H9 (cell line): ENCODE measurements around the gene NFATC1. TPM values are rescaled to one million over a fixed set of nuclear protein-coding genes. Genes with fewer than 3 reads are reported as not detected.
A peak's percentile ranks its signal among the peaks of the same experiment; 100 is the strongest.

Experiments
- DNase-seq: peaks from one replicate; pipeline ENCODE4 v3.0.0-alpha.2; 2017
- H2AFZ ChIP-seq: one replicate; pipeline ENCODE4 v1.6.1; 2013; ENCODE audit warnings: mild to moderate bottlenecking, low read length, control low read depth, moderate library complexity
- H2AK5ac ChIP-seq: 2 replicates; pipeline ENCODE4 v1.6.1; 2013; ENCODE audit warnings: low read length, control low read depth, mixed read lengths; ENCODE audit not compliant: insufficient read length
- H2BK120ac ChIP-seq: one replicate; pipeline ENCODE4 v1.6.1; 2013; ENCODE audit warnings: low read depth, mild to moderate bottlenecking, low read length, control low read depth, inconsistent platforms; ENCODE audit not compliant: poor library complexity, severe bottlenecking
- H2BK12ac ChIP-seq: 2 replicates; pipeline ENCODE4 v1.6.1; 2013; ENCODE audit warnings: low read length, control low read depth, mixed read lengths, low read depth; ENCODE audit not compliant: insufficient read length
- H2BK15ac ChIP-seq: 2 replicates; pipeline ENCODE4 v1.6.1; 2013; ENCODE audit warnings: low read depth, low read length, control low read depth
- H2BK20ac ChIP-seq: one replicate; pipeline ENCODE4 v1.6.1; 2013; ENCODE audit warnings: low read depth, mild to moderate bottlenecking, low read length, control low read depth, inconsistent platforms; ENCODE audit not compliant: poor library complexity, severe bottlenecking
- H2BK5ac ChIP-seq: 2 replicates; pipeline ENCODE4 v1.6.1; 2013; ENCODE audit warnings: low read length, control low read depth, mixed read lengths; ENCODE audit not compliant: insufficient read length
- H3K14ac ChIP-seq: 2 replicates; pipeline ENCODE4 v1.6.1; 2013; ENCODE audit warnings: low read length, control low read depth; ENCODE audit not compliant: insufficient read depth
- H3K18ac ChIP-seq: 2 replicates; pipeline ENCODE4 v1.6.1; 2013; ENCODE audit warnings: low read depth, mild to moderate bottlenecking, mixed read lengths, low read length, control low read depth; ENCODE audit not compliant: insufficient read length
- H3K23ac ChIP-seq: 2 replicates; pipeline ENCODE4 v1.6.1; 2013; ENCODE audit warnings: low read length, control low read depth, mixed read lengths, low read depth; ENCODE audit not compliant: insufficient read length
- H3K23me2 ChIP-seq: 2 replicates; pipeline ENCODE4 v1.6.1; 2013; ENCODE audit warnings: low read depth, mild to moderate bottlenecking, mixed read lengths, low read length, control low read depth; ENCODE audit not compliant: insufficient read length, poor library complexity, severe bottlenecking
- H3K27ac ChIP-seq: 2 replicates; pipeline ENCODE4 v1.5.1; 2013; ENCODE audit warnings: low read length, control low read depth, mixed read lengths, low read depth; ENCODE audit not compliant: insufficient read length
- H3K27me3 ChIP-seq: 2 replicates; pipeline ENCODE4 v1.6.1; 2013; ENCODE audit warnings: low read length, control low read depth, inconsistent platforms; ENCODE audit not compliant: insufficient read depth
- H3K4ac ChIP-seq: 2 replicates; pipeline ENCODE4 v1.6.1; 2013; ENCODE audit warnings: low read depth, mild to moderate bottlenecking, control low read depth, inconsistent platforms, low read length, moderate library complexity
- H3K4me1 ChIP-seq: 2 replicates; pipeline ENCODE4 v1.6.1; 2013; ENCODE audit warnings: low read length, control low read depth, inconsistent platforms; ENCODE audit not compliant: insufficient read depth
- H3K4me2 ChIP-seq: 2 replicates; pipeline ENCODE4 v1.6.1; 2013; ENCODE audit warnings: low read length, control low read depth, mixed read lengths; ENCODE audit not compliant: insufficient read length, insufficient read depth
- H3K56ac ChIP-seq: 2 replicates; pipeline ENCODE4 v1.6.1; 2013; ENCODE audit warnings: low read depth, mild to moderate bottlenecking, mixed read lengths, low read length, control low read depth; ENCODE audit not compliant: insufficient read length
- H3K79me1 ChIP-seq: 2 replicates; pipeline ENCODE4 v1.6.1; 2013; ENCODE audit warnings: low read depth, mild to moderate bottlenecking, moderate library complexity, low read length, control low read depth, inconsistent platforms; ENCODE audit not compliant: insufficient read depth, poor library complexity, severe bottlenecking
- H3K79me2 ChIP-seq: 2 replicates; pipeline ENCODE4 v1.6.1; 2013; ENCODE audit warnings: low read length, control low read depth, inconsistent platforms; ENCODE audit not compliant: insufficient read depth
- H3K9ac ChIP-seq: 2 replicates; pipeline ENCODE4 v1.6.1; 2013; ENCODE audit warnings: low read length, control low read depth, mixed read lengths; ENCODE audit not compliant: insufficient read length; ENCODE audit errors: extremely low read depth
- H3K9me3 ChIP-seq: one replicate; pipeline ENCODE4 v1.6.1; 2013; ENCODE audit warnings: low read depth, low read length, inconsistent platforms; ENCODE audit not compliant: control insufficient read depth
- H3T11ph ChIP-seq: one replicate; pipeline ENCODE4 v1.6.1; 2013; ENCODE audit warnings: mild to moderate bottlenecking, low read length, control low read depth, inconsistent platforms
- H4K20me1 ChIP-seq: one replicate; pipeline ENCODE4 v1.6.1; 2013; ENCODE audit not compliant: control insufficient read depth, insufficient read length, insufficient read depth
- H4K5ac ChIP-seq: 2 replicates; pipeline ENCODE4 v1.6.1; 2013; ENCODE audit warnings: low read depth, mild to moderate bottlenecking, mixed read lengths, low read length, control low read depth; ENCODE audit not compliant: insufficient read length
- H4K8ac ChIP-seq: replicated peaks from 2 replicates; pipeline ENCODE4 v1.6.1; 2013; ENCODE audit warnings: low read length, control low read depth, mixed read lengths, low read depth; ENCODE audit not compliant: insufficient read length
- H4K91ac ChIP-seq: 2 replicates; pipeline ENCODE4 v1.6.1; 2013; ENCODE audit warnings: low read depth, mild to moderate bottlenecking, moderate library complexity, mixed read lengths, low read length, control low read depth; ENCODE audit not compliant: insufficient read length
- H3K27ac Mint-ChIP-seq, 3 experiments: 2 replicates in 2 of 3; 3 replicates in 1 of 3; pipeline ENCODE4 v1.8.0; 2020 to 2021; ENCODE audit warnings: mixed read lengths in 3 of 3, mild to moderate bottlenecking in 1 of 3, moderate library complexity in 1 of 3
- H3K27me3 Mint-ChIP-seq: 2 replicates; pipeline ENCODE4 v1.8.0; 2021; ENCODE audit warnings: low read depth, mild to moderate bottlenecking, moderate library complexity, mixed read lengths
- H3K36me3 Mint-ChIP-seq, 3 experiments: 2 replicates in 2 of 3; 3 replicates in 1 of 3; pipeline ENCODE4 v1.8.0; 2020 to 2021; ENCODE audit warnings: low read depth in 3 of 3, mixed read lengths in 3 of 3; ENCODE audit not compliant: insufficient read depth in 1 of 3
- H3K4me1 Mint-ChIP-seq, 2 experiments: 2 replicates each; pipeline ENCODE4 v1.8.0; 2020; ENCODE audit warnings: mixed read lengths in 2 of 2
- H3K4me3 Mint-ChIP-seq, 2 experiments: 2 replicates in 1 of 2; 3 replicates in 1 of 2; pipeline ENCODE4 v1.8.0; 2020 to 2021; ENCODE audit warnings: mild to moderate bottlenecking in 2 of 2, mixed read lengths in 2 of 2, moderate library complexity in 1 of 2
- H3K9me3 Mint-ChIP-seq, 2 experiments: 2 replicates in 1 of 2; 3 replicates in 1 of 2; pipeline ENCODE4 v1.8.0; 2020; ENCODE audit warnings: mild to moderate bottlenecking in 2 of 2, mixed read lengths in 2 of 2, moderate library complexity in 1 of 2
- CTCF ChIP-seq: fragments of 200-600 bp; sonication (generic); conservative IDR thresholded peaks from 3 replicates; pipeline ENCODE4 v1.8.0; 2021; ENCODE audit warnings: antibody characterized with exemption, mild to moderate bottlenecking
- WGBS: extraction: QIAGEN DNeasy Blood & Tissue Kit; methylation state at CpG from one replicate; pipeline ENCODE4 v1.1.7; 2013; ENCODE audit warnings: missing lambda C conversion rate, low lambda C conversion rate, mixed read lengths; ENCODE audit not compliant: insufficient read length; ENCODE audit errors: extremely low coverage; 5-methylcytosine and 5-hydroxymethylcytosine counted together
- total RNA-seq: library from RNA; stranded (reverse); gene quantifications from 2 replicates; pipeline ENCODE4 v1.2.1, GENCODE V29; 2021

Gene NFATC1
- total RNA-seq, 1 experiment from 2014 or later, result 5.5 TPM

GRCh38 chr18:79576686-79577351 lies 181.1 kb downstream of the NFATC1 start:
- Histone ChIP-seq H3K23me2 (no peaks in the 10 kb centered on the region), H3K27ac (no peak overlapping the region), H3K4ac (no peak overlapping the region), H3T11ph (no peak overlapping the region), H4K8ac (no peak overlapping the region), H3K14ac (no peak overlapping the region), H2BK5ac (no peak overlapping the region), H2AK5ac (no peak overlapping the region), H2BK15ac (no peak overlapping the region), H3K79me1 (no peaks in the 10 kb centered on the region), H4K5ac (no peak overlapping the region), H3K56ac (no peak overlapping the region), H2AFZ (no peak overlapping the region), H2BK120ac (no peak overlapping the region), H3K4me2 (no peak overlapping the region), H2BK20ac (no peak overlapping the region), H3K4me1 (no peaks in the 10 kb centered on the region), H3K9ac (no peak overlapping the region), H3K23ac (no peak overlapping the region), H4K20me1 (no peaks in the 10 kb centered on the region), H3K9me3 (no peaks in the 10 kb centered on the region), H3K18ac (no peak overlapping the region), H4K91ac (no peak overlapping the region), H3K27me3 (no peaks in the 10 kb centered on the region), H2BK12ac (no peak overlapping the region), H3K79me2 (no peaks in the 10 kb centered on the region)
- TF ChIP-seq CTCF, result no peak
- Mint-ChIP-seq H3K9me3 (peaks cover 16 to 18% of the 10 kb centered on the region in 2 experiments), H3K4me3 (no peak overlapping the region), H3K4me1 (peaks cover 0 to 3% of the 10 kb centered on the region in 2 experiments; a peak in 1 of 4 replicates), H3K27me3 (peaks cover 4% of the 10 kb centered on the region), H3K27ac (no peak overlapping the region), H3K36me3 (peaks cover 0 to 15% (median 13%) of the 10 kb centered on the region in 3 experiments; a peak in 6 of 7 replicates)
- no CpG with 5 or more reads among the region's 23 CpGs for WGBS
- peak; percentile 19 for DNase-seq
